SK-N-DZ (cell line): Measurements from ENCODE around the gene PTCH1.

ENCODE experiments used
- DNase-seq: peaks from one replicate; pipeline ENCODE4 v3.0.0-alpha.2; 2015; ENCODE audit warnings: low spot score

The PTCH1 gene

DNA sequence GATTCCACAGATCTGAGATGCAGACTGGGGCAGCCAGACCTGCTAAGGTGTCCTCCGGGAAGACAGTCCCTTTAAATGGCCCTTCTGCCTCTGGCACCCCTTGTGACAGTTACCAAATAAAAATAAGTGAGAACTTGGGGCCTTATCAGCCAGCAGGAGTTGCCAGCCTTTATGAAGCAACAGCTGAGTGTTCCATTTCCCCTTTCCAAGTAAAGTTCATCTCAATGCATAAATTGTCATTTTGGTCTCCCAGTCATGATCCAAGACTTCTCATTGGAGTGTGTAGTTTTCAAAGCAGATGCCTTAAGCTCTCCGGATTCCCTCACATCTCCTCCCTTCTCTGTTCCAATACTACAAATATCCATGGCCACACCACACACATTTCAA, 4.1 kb downstream of the PTCH1 start:
- DNase-seq, result no peak

GRCh38 chr9:95511952-95512708, 4.6 kb downstream of the PTCH1 start:
- peak; percentile 34 for DNase-seq

GRCh38 chr9:95511616-95511931, 5.2 kb downstream of the PTCH1 start:
- DNase-seq, result no peak

- DNase-seq, result peak; percentile 93
Measured at GRCh38 chr9:95510709-95511615, 5.8 kb downstream of the PTCH1 start.

- no peak for DNase-seq
Measured at GRCh38 chr9:95509851-95510708, 6.7 kb downstream of the PTCH1 start.

- peak; percentile 97 for DNase-seq
Measured at GRCh38 chr9:95508968-95509850, 7.6 kb downstream of the PTCH1 start.

- no peak for DNase-seq
Measured at GRCh38 chr9:95508242-95508967, 8.4 kb downstream of the PTCH1 start.

DNA sequence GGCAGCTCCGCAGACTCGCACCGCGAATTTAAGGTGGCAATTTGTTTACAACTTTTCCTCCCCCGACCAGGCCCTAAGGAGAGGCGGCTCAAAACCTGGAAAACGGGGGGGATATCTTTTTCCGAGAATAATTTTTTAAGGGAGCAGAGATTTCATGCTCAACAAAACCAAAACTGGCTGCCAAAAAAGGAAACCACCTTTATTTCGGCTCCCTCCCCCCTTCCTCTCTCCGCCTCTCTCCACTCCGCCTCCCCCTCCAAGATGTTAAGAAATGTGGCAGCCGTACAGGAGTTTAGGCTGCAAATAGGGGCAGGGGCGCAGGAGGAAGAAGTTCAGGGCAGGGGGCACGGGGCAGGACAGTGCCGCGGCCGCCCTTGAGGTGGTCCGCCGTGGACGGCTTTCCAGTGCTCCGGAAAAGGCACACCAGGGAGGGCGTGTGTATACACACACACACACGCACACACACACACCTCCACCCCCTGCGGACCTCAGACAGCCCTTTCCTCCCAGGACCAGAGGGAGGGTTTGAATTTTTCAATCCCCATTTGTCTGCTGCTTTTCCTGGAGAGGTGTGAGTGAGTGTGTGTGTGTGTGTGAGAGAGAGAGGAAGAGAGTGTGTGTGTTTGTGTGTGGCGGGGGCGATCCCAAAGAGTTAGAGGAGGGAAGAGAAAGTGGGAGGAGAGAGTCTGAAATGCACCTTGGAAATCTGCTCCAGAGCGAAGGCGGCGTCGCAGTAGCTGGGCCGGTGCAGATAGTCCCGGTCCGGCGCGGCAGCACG, 9.1 kb downstream of the PTCH1 start:
- DNase-seq, result peak; percentile 23

DNA sequence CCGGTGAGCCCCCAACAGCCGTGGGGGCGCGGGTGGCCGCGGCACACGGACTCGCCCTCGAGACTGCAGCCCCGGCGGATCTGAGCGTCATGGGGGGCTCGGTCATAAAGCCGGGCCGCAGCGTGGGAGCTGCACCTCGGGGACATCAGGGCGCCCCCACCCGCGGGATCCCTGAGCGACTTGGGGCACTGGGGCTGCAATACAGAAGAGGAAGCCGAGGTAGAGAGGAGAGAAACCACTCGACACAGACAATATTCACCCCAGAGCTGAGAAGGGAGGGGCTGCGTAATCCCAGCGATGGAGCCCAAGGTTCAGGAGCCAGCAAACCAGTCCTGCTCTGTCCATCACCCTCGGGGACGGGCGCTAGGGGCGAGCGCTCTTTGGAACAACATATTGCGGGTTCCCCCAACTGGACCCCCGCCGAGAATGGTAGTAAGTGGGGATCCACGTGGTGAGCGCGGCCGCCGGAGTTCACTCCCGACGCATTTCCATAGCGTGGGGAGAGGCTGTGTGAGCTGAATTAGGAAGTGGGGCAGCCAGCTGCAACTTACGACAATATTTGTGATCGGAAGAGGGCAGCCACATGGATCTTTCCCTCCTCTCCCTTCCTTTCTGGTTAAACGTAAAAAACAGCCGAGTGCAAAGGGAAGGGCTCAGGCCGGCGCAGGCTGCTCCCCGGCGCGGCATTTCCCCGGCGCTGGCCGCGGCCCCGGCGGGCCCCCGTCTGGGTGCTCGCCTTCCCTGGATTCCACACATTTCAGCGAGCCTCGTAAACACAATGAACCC, 9.9 kb downstream of the PTCH1 start:
- peak; percentile 32 for DNase-seq

DNA sequence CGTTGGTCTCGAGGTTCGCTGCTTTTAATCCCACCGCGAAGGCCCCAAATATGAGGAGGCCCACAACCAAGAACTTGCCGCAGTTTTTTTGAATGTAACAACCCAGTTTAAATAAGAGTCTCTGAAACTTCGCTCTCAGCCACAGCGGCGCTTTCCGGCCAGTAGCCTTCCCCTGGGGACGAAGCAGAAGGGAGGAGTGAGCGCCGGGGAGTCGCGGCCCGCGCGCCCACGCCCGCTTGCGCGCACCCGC, 10.4 kb downstream of the PTCH1 start:
- DNase-seq, result no peak

DNA sequence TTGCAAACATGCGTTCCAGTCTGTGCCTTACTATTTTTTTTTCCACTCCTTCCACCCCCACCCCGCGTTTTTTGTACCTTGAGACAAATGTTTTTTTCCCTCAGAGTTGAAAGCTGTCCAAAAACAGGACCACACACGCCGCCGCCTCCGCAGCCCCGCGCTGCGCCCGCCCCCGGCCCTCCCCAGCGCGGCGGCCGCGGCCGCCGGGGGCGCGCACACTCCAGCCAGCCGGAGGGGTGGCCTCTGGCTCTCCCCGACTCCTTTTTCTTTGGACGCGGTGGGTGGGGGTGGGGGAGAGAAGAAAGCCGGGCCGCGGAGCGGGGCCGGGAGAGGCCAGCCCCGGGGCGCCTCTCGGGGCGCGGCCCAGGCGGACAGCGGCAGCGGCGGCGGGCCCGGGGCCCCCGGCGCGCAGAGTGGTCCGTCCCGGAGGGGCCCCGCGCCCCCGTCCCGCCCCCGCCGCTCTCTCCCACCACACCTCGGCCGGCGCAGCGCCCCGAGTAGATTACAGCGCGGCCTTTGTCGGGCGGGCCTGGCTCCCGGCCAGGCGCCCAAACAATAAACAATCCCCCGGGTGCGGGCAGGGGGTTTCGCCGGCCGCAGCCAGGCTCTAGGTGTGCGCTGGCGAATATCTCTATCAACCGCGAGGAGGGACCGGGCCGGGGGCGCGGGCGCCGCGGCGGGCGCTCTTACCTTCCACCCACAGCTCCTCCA, 10.9 kb downstream of the PTCH1 start:
- peak; percentile 49 for DNase-seq

DNA sequence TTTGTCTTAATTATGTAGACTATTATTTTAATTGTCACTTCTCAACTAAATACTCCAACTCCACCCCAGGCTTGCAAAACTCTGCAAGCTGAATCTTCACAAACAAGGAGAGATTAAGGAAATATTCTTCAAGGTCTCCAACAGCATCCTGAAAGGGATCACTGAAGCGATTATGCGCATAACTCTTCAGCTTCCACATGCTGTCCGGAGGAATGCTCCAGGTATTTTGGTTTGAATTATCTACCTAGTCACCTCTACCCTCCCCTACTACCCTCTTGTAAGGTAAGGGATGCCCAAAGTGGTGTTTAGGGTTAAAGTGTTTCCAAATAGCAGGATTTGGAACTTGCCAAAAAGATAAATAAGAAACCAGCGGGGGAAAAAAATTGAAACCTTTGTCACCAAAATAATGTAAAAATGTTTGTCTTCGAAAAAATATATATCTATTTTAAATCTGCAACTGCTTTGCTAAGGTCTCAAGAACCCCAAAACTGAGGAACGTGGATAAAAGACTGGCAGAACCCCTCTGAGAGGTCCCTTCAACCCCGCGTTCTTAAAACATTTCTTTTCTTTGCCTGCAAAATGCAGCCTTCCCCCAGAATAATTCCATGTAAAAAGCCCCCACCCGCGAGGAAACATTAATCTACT, 11.6 kb downstream of the PTCH1 start:
- no peak for DNase-seq

- no peak for DNase-seq
Measured at GRCh38 chr9:95504053-95504963, 12.5 kb downstream of the PTCH1 start.

DNA sequence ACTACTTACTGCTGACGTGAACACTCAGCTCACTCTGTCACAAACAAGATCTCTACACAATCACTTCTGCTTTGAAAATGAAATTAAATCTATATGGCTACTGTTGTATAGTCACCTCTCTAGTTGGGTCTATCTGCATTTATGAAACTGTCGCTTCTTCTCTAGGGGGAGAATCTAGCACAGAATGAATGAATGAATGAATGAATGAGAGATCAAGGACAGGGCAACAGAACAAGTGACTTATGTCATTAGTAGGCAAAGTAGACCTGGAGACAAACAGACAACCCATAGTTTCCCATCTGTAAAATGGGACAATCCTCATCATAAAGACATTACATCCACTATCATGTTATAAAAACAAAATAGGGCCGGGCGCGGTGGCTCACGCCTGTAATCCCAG, 13.4 kb downstream of the PTCH1 start:
- no peak for DNase-seq

DNA sequence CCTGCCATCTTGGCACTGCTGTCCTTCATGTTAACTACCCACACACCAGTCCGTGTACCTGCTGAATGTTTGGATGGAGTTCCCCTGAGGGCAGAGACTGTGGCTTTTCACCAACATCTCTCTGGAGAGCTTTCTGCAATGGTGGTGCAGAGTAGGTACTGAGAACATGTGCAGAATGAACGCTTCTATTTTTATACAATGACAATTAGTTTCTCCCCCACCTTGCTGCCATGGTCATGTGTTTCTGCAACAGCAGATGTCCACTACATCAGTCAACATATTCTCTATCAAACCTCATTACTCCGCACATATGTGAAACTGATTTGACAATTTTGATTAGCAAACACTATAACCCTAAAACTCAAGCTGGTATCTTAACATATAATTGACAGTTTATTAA, 14.5 kb downstream of the PTCH1 start:
- no peak for DNase-seq

DNA sequence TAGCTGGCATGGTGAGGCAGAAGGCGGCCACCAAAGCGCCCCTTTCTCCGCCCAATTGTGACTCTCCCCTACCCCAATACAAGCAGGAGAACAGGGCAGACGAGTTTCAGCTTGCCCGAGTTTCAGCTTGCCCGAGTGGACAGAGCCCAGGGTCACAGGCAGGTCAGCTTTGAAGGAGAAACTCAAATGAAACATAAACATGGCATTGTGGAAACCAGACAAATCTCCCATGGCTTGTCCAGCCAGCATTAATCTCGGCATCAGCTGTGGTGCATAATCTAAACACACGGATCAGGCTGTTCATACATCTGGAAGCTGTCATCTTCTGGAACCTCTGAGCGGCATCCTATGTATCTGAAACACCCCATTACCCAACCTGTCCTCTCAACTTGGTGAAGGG, 16.9 kb downstream of the PTCH1 start:
- no peak for DNase-seq
